ENCODE data around the gene ZNF638.

- TF ChIP-seq, protein P1, sequence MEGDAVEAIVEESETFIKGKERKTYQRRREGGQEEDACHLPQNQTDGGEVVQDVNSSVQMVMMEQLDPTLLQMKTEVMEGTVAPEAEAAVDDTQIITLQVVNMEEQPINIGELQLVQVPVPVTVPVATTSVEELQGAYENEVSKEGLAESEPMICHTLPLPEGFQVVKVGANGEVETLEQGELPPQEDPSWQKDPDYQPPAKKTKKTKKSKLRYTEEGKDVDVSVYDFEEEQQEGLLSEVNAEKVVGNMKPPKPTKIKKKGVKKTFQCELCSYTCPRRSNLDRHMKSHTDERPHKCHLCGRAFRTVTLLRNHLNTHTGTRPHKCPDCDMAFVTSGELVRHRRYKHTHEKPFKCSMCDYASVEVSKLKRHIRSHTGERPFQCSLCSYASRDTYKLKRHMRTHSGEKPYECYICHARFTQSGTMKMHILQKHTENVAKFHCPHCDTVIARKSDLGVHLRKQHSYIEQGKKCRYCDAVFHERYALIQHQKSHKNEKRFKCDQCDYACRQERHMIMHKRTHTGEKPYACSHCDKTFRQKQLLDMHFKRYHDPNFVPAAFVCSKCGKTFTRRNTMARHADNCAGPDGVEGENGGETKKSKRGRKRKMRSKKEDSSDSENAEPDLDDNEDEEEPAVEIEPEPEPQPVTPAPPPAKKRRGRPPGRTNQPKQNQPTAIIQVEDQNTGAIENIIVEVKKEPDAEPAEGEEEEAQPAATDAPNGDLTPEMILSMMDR (IDR thresholded peaks at IDR 0.05; ENCODE audit: low read length), result no peak
- TF ChIP-seq EZH2 (IDR thresholded peaks at IDR 0.05; ENCODE audit: borderline replicate concordance, low read length), result no peak
Observed at GRCh38 chr2:71474116-71474743, 142.6 kb downstream of the ZNF638 start.

All from OCI-LY1 (cell line).